Upper lobe of right lung (tissue), 1 donor: ENCODE measurements around the gene TSPAN15. TPM values are rescaled to one million over a fixed set of nuclear protein-coding genes. Genes with fewer than 3 reads are reported as not detected.

Experiments used
- ATAC-seq: fragments of 200-7000 bp; cut with Tn5 transposase; one replicate; pipeline ENCODE4 v1.9.1; 2020; ENCODE audit warnings: mild to moderate bottlenecking, moderate library complexity
- DNase-seq: peaks from one replicate; pipeline ENCODE4 v3.0.0-alpha.2; 2020
- H3K27ac ChIP-seq: fragments of 200-600 bp; one replicate; pipeline ENCODE4 v1.8.0; 2022
- H3K27me3 ChIP-seq: fragments of 200-600 bp; one replicate; pipeline ENCODE4 v1.8.0; 2022; ENCODE audit warnings: mild to moderate bottlenecking
- H3K36me3 ChIP-seq: fragments of 200-600 bp; one replicate; pipeline ENCODE4 v1.8.0; 2022
- H3K4me1 ChIP-seq: fragments of 200-600 bp; one replicate; pipeline ENCODE4 v1.8.0; 2022
- H3K4me3 ChIP-seq: fragments of 200-600 bp; one replicate; pipeline ENCODE4 v1.8.0; 2022; ENCODE audit warnings: mild to moderate bottlenecking
- H3K9me3 ChIP-seq: fragments of 200-600 bp; one replicate; pipeline ENCODE4 v1.8.0; 2022
- intact Hi-C: fragments of 100-400 bp; cut with DNase I; formaldehyde crosslinking; loops from one replicate; pipeline ENCODE4 v1.11.0; 2022
- total RNA-seq: library from RNA; stranded (reverse); fragmentation: NEBNext Ultra II Directional; extraction: Animal tissue kit (Norgen Biotek cat#: 25700); gene quantifications from one replicate; pipeline ENCODE4 v1.2.1, GENCODE V29; 2021
- TF ChIP-seq, protein P1 (sequence below): fragments of 200-600 bp; IDR thresholded peaks from one replicate; pipeline ENCODE4 v1.8.0; 2022; ENCODE audit warnings: antibody characterized with exemption
- donor health status: DM: no; HTN: yes; CAD: no; lungs with severe emphysema.

TSPAN15 gene
- total RNA-seq, 1 donor from 2014 or later: 47.3 TPM

DNA sequence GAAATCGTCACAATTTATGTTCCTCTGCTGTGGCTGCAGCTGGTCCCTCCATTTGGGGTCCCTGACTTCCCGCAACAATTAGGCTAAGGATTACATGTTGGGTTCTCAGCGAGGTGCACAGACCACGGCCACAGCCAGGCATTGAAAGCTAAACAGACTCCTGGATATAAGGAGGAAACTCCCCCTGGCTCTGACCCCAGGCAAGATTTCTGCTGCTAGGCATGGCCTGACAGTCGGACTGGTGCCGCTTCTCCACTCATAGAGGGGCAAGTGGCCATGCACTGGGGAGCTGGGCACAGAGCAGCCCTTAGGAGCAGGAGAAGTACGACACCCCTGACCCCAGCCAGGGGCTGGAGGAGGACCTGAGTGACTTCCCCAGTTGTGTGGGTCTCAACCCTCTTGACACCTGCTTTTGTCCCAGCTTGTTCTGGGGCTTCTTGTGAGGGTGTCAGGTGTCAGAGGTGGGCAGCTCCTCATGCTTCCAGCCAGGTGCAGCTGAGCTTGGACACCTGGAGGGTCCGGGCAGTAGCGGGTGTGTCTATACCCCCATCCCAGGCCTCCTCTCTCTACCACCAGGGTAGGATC is 38.3 kb downstream of the TSPAN15 start:
- peak; percentile 40 for DNase-seq
- TF ChIP-seq, protein P1, sequence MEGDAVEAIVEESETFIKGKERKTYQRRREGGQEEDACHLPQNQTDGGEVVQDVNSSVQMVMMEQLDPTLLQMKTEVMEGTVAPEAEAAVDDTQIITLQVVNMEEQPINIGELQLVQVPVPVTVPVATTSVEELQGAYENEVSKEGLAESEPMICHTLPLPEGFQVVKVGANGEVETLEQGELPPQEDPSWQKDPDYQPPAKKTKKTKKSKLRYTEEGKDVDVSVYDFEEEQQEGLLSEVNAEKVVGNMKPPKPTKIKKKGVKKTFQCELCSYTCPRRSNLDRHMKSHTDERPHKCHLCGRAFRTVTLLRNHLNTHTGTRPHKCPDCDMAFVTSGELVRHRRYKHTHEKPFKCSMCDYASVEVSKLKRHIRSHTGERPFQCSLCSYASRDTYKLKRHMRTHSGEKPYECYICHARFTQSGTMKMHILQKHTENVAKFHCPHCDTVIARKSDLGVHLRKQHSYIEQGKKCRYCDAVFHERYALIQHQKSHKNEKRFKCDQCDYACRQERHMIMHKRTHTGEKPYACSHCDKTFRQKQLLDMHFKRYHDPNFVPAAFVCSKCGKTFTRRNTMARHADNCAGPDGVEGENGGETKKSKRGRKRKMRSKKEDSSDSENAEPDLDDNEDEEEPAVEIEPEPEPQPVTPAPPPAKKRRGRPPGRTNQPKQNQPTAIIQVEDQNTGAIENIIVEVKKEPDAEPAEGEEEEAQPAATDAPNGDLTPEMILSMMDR: no peak
- Histone ChIP-seq H3K4me3 (no peak overlapping the region), H3K27ac (no peak overlapping the region), H3K9me3 (no peaks in the 10 kb centered on the region), H3K27me3 (no peaks in the 10 kb centered on the region), H3K36me3 (no peaks in the 10 kb centered on the region), H3K4me1 (peaks cover 4% of the 10 kb centered on the region)
- no peak for ATAC-seq
- intact Hi-C loops: no loop called here

DNA sequence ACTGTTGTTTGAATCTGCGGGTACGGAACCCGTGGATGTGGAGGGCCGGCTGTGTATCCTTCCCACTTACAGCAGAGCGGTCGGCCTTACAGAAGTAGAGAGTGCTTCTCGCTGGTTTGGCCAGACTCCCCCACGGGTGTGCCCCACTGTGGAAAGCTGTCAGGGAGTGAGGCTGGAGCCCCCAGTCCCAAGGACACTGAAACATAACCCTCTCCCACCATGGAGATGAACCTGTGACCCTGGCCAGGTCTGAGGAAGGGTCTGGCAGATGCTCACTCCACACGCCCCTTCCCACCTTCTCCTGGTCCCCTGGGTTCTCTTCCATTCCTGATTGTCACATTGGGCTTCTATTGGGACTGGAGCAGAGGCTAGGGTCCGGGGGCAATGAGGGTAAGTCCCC is 39.6 kb downstream of the TSPAN15 start:
- DNase-seq (peak; percentile 44), ATAC-seq (no peak)
- Histone ChIP-seq H3K4me1 (peaks cover 4% of the 10 kb centered on the region), H3K4me3 (no peak overlapping the region), H3K27ac (no peak overlapping the region), H3K27me3 (no peaks in the 10 kb centered on the region), H3K36me3 (no peaks in the 10 kb centered on the region), H3K9me3 (no peaks in the 10 kb centered on the region)
- TF ChIP-seq, protein P1: no peak
- intact Hi-C loops: no loop called here

DNA sequence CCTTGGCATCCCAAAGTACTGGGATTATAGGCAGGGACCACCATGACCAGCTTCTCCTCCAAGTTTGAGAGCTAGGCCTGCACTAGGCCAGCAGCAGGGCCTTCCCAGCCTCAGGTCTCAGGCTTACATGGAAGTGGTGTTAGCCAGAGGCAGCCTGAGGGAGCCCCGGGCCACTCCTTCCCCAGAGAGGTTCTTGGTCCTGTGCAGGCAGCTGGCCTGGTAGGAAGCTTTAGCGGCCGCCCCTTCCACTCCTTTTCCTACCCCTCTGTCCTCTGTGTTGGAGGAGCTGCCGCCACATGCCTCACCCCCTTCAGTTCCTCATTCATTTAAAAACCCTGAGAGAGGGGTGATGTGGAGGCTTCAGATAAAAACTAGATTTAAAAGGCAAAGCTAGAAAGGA is 40.3 kb downstream of the TSPAN15 start:
- H3K27me3 ChIP-seq: no peaks in the 10 kb centered on the region
- TF ChIP-seq, protein P1: no peak
- H3K4me3 ChIP-seq: no peak overlapping the region
- DNase-seq: peak; percentile 55
- no peaks in the 10 kb centered on the region for H3K36me3 ChIP-seq
- H3K27ac ChIP-seq: no peak overlapping the region
- ATAC-seq: no peak
- no peaks in the 10 kb centered on the region for H3K9me3 ChIP-seq
- H3K4me1 ChIP-seq: peaks cover 4% of the 10 kb centered on the region
- intact Hi-C loops: no loop called here

GRCh38 chr10:69492091-69492745 is 41.0 kb downstream of the TSPAN15 start:
- Histone ChIP-seq H3K4me1 (no peaks in the 10 kb centered on the region), H3K27ac (no peak overlapping the region), H3K36me3 (no peaks in the 10 kb centered on the region), H3K4me3 (no peak overlapping the region), H3K27me3 (no peaks in the 10 kb centered on the region), H3K9me3 (no peaks in the 10 kb centered on the region)
- DNase-seq (peak; percentile 55), ATAC-seq (no peak)
- intact Hi-C loops: no loop called here
- TF ChIP-seq, protein P1: no peak

GRCh38 chr10:69492746-69493462 is 41.6 kb downstream of the TSPAN15 start:
- no peaks in the 10 kb centered on the region for H3K36me3 ChIP-seq
- ATAC-seq (peak; percentile 36), DNase-seq (peak; percentile 58)
- no peak overlapping the region for H3K27ac ChIP-seq
- H3K27me3 ChIP-seq: no peaks in the 10 kb centered on the region
- H3K4me1 ChIP-seq: no peaks in the 10 kb centered on the region
- intact Hi-C loops: no loop called here
- H3K4me3 ChIP-seq: no peak overlapping the region
- TF ChIP-seq, protein P1: no peak
- H3K9me3 ChIP-seq: no peaks in the 10 kb centered on the region
